GM12892 (cell line): ENCODE results near the gene TXNDC5.

Source experiments
- POLR2AphosphoS5 ChIP-seq: IDR thresholded peaks from 2 replicates; pipeline ENCODE4 v1.6.1; 2011; ENCODE audit warnings: low read depth, low read length, control low read depth
- TAF1 ChIP-seq: IDR thresholded peaks from 2 replicates; pipeline ENCODE4 v1.6.1; 2011; ENCODE audit warnings: low read depth, mild to moderate bottlenecking, control low read depth, low read length, borderline replicate concordance

DNA sequence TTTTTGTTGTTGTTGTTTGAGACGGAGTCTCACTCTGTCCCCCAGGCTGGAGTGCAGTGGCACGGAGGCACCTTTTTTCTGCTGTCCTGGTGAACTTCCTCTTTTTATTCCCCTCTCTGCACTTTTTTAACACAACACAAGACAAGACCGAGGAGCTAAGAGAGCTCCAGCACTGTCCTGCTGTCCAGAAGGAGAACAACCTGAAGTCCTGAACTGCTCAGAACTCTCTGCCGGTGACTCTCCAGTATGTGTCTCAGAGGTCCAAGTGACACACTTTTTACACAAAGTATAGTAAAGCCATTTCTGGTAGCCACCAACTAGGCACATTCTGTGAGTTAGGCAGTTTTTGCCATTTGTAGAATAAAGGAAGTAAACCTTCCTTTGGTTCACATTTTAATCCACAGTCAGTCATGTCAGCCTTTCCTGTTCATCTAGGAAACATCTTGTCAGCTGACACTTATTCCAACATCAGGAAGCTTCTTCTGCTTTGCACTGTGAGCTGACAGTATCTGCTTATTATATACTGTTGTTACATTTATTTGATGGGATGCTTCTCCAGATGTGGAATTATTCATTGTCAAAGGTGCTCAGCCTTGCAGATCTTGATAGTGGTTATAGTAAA lies 28.1 kb upstream of the TXNDC5 start:
- TF ChIP-seq TAF1 (no peak), POLR2AphosphoS5 (no peak)
